ENCODE results near the gene PLCD1.

Gene PLCD1

DNA sequence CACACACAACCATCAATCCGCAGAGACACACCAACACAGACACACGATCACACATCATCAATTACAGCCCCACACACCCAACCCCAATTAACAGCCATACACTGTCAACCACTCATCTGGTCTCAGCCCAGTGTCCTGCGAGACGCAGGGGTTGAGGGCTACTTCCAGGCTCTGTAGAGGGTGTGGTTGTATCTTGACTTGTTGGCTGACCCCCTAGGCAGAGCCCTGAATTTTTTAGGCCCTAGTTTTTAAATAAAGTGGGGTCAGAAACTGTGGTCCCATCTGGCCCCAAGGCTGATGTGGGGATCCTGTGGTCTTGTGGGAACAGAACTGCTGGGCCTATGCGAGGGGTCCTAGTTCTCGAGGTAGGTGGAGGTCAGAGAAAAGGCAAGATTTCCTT lies 29.6 kb downstream of the PLCD1 start:
- Histone ChIP-seq H3K9me3 (ENCODE audit: insufficient read depth, low read depth, low read length) (no peaks in the 10 kb centered on the region), H3K27me3 (ENCODE audit: insufficient read depth, low read length, poor library complexity, severe bottlenecking) (no peaks in the 10 kb centered on the region), H3K9ac (ENCODE audit: low read depth, low read length, poor library complexity, severe bottlenecking) (no peak overlapping the region), H3F3A (ENCODE audit: low read depth) (no peaks in the 10 kb centered on the region), H2AFZ (ENCODE audit: low read length) (no peak overlapping the region), H3K4me1 (ENCODE audit: insufficient read depth, low read length, poor library complexity, severe bottlenecking) (peaks cover 10% of the 10 kb centered on the region), H3K36me3 (ENCODE audit: insufficient read depth, low read length) (peaks cover 15% of the 10 kb centered on the region; the same call in 1 of the 2 replicates), H4K20me1 (ENCODE audit: insufficient read depth, low read length, poor library complexity, severe bottlenecking) (no peaks in the 10 kb centered on the region), H3K4me3 (ENCODE audit: low read length, poor library complexity, severe bottlenecking) (no peak overlapping the region), H3K4me2 (ENCODE audit: low read depth, low read length, poor library complexity, severe bottlenecking) (no peak overlapping the region), H3K9me2 (replicated peaks; ENCODE audit: low read depth, low read length) (no peaks in the 10 kb centered on the region), H3K79me2 (ENCODE audit: insufficient read depth, low read length) (peaks cover 11% of the 10 kb centered on the region)
- TF ChIP-seq, protein P1, sequence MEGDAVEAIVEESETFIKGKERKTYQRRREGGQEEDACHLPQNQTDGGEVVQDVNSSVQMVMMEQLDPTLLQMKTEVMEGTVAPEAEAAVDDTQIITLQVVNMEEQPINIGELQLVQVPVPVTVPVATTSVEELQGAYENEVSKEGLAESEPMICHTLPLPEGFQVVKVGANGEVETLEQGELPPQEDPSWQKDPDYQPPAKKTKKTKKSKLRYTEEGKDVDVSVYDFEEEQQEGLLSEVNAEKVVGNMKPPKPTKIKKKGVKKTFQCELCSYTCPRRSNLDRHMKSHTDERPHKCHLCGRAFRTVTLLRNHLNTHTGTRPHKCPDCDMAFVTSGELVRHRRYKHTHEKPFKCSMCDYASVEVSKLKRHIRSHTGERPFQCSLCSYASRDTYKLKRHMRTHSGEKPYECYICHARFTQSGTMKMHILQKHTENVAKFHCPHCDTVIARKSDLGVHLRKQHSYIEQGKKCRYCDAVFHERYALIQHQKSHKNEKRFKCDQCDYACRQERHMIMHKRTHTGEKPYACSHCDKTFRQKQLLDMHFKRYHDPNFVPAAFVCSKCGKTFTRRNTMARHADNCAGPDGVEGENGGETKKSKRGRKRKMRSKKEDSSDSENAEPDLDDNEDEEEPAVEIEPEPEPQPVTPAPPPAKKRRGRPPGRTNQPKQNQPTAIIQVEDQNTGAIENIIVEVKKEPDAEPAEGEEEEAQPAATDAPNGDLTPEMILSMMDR (conservative IDR thresholded peaks at IDR 0.05; ENCODE audit: low read length) = no peak
- no peak for TF ChIP-seq EZH2phosphoT487 (IDR thresholded peaks at IDR 0.05; ENCODE audit: borderline replicate concordance)

DNA sequence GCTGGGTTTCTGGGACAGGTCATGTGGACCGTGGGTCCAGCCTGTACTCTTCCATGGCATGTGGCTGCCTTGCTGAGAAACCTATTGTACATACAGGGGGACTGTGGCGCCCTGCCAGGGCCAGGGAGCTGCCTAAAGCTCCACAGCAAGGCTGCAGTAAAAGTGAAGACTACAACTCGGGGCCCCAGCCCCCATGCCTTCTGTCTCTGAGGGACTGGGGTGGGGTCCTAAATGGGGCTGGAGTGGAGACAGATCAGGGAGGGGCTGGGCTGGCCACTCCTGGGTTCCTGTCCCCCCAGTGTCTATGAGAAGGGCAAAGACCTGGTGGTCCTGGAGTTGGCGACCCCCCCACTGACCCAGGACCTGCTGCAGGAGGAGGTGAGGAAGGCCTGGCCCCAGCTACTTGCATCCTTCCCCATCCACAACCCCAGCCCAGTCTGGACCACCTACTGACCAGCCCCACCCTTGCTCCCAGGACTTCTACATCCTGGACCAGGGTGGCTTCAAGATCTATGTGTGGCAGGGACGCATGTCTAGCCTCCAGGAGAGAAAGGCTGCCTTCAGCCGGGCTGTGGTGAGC lies 31.6 kb downstream of the PLCD1 start:
- H3K9ac ChIP-seq (ENCODE audit: low read depth, low read length, poor library complexity, severe bottlenecking) = no peak overlapping the region

DNA sequence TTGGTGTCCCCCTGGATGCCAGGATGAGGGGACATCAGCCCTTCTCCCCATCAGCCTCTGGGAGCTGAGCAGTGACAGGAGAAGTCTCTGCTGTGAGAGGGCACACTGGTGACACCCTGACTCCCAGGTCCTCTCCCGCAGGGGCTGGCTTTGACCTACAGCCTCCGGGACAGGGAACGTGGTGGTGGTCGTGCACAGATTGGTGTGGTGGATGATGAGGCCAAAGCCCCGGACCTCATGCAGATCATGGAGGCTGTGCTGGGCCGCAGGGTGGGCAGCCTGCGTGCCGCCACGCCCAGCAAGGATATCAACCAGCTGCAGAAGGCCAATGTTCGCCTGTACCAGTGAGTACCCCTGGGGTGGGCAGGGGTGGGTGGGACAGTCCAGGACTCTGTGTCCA lies 32.1 kb downstream of the PLCD1 start:
- H3K4me3 ChIP-seq (ENCODE audit: low read length, poor library complexity, severe bottlenecking) = no peak overlapping the region
- peaks cover 21% of the 10 kb centered on the region for H3K4me1 ChIP-seq (ENCODE audit: insufficient read depth, low read length, poor library complexity, severe bottlenecking)
- H2AFZ ChIP-seq (ENCODE audit: low read length) = no peak overlapping the region
- peaks cover 15% of the 10 kb centered on the region; the same call in 1 of the 2 replicates for H3K36me3 ChIP-seq (ENCODE audit: insufficient read depth, low read length)
- H3F3A ChIP-seq (ENCODE audit: low read depth) = no peaks in the 10 kb centered on the region
- peaks cover 17% of the 10 kb centered on the region for H3K79me2 ChIP-seq (ENCODE audit: insufficient read depth, low read length)
- no peak overlapping the region for H3K9ac ChIP-seq (ENCODE audit: low read depth, low read length, poor library complexity, severe bottlenecking)
- no peaks in the 10 kb centered on the region for H3K9me3 ChIP-seq (ENCODE audit: insufficient read depth, low read depth, low read length)
- no peak overlapping the region for H3K4me2 ChIP-seq (ENCODE audit: low read depth, low read length, poor library complexity, severe bottlenecking)
- no peak for TF ChIP-seq EZH2phosphoT487 (IDR thresholded peaks at IDR 0.05; ENCODE audit: borderline replicate concordance)
- TF ChIP-seq, protein P1 (conservative IDR thresholded peaks at IDR 0.05; ENCODE audit: low read length) = no peak
- no peaks in the 10 kb centered on the region for H4K20me1 ChIP-seq (ENCODE audit: insufficient read depth, low read length, poor library complexity, severe bottlenecking)
- H3K9me2 ChIP-seq (replicated peaks; ENCODE audit: low read depth, low read length) = no peaks in the 10 kb centered on the region
- no peaks in the 10 kb centered on the region for H3K27me3 ChIP-seq (ENCODE audit: insufficient read depth, low read length, poor library complexity, severe bottlenecking)

More for the DNA sequence above, 31.6 kb downstream of the PLCD1 start:
- H3K79me2 ChIP-seq (ENCODE audit: insufficient read depth, low read length) = peaks cover 17% of the 10 kb centered on the region
- H3K4me1 ChIP-seq (ENCODE audit: insufficient read depth, low read length, poor library complexity, severe bottlenecking) = peaks cover 21% of the 10 kb centered on the region
- H3K36me3 ChIP-seq (ENCODE audit: insufficient read depth, low read length) = peaks cover 15% of the 10 kb centered on the region; the same call in 1 of the 2 replicates
- H3K4me2 ChIP-seq (ENCODE audit: low read depth, low read length, poor library complexity, severe bottlenecking) = no peak overlapping the region
- no peaks in the 10 kb centered on the region for H3F3A ChIP-seq (ENCODE audit: low read depth)
- no peaks in the 10 kb centered on the region for H3K9me3 ChIP-seq (ENCODE audit: insufficient read depth, low read depth, low read length)
- H3K4me3 ChIP-seq (ENCODE audit: low read length, poor library complexity, severe bottlenecking) = no peak overlapping the region
- no peak overlapping the region for H2AFZ ChIP-seq (ENCODE audit: low read length)
- no peaks in the 10 kb centered on the region for H4K20me1 ChIP-seq (ENCODE audit: insufficient read depth, low read length, poor library complexity, severe bottlenecking)
- no peaks in the 10 kb centered on the region for H3K27me3 ChIP-seq (ENCODE audit: insufficient read depth, low read length, poor library complexity, severe bottlenecking)
- no peaks in the 10 kb centered on the region for H3K9me2 ChIP-seq (replicated peaks; ENCODE audit: low read depth, low read length)
- TF ChIP-seq, protein P1 (conservative IDR thresholded peaks at IDR 0.05; ENCODE audit: low read length) = no peak
- no peak for TF ChIP-seq EZH2phosphoT487 (IDR thresholded peaks at IDR 0.05; ENCODE audit: borderline replicate concordance)
